Immature natural killer cell (primary cell): ENCODE measurements around the gene GPR15LG. TPM values are rescaled to one million over a fixed set of nuclear protein-coding genes. Genes with fewer than 3 reads are reported as not detected.

Experiments used
- DNase-seq, 3 donors: peaks; one replicate each; pipeline ENCODE4 v3.0.0; 2022; ENCODE audit warnings: mixed read lengths in 1 of 3
- H3K27ac Mint-ChIP-seq, 6 donors: one replicate each; pipeline ENCODE4 v1.8.0; 2020; ENCODE audit warnings: mixed read lengths in 6 of 6, mild to moderate bottlenecking in 5 of 6, inconsistent platforms in 4 of 6, moderate library complexity in 3 of 6
- H3K27me3 Mint-ChIP-seq, 3 donors: one replicate each; pipeline ENCODE4 v1.8.0; 2020 to 2021; ENCODE audit warnings: low read depth in 3 of 3, mild to moderate bottlenecking in 3 of 3, mixed read lengths in 3 of 3, moderate library complexity in 3 of 3, inconsistent platforms in 1 of 3
- H3K36me3 Mint-ChIP-seq, 3 donors: one replicate each; pipeline ENCODE4 v1.8.0; 2020; ENCODE audit warnings: mixed read lengths in 3 of 3, inconsistent platforms in 2 of 3, mild to moderate bottlenecking in 2 of 3
- H3K4me1 Mint-ChIP-seq, 2 donors: one replicate each; pipeline ENCODE4 v1.8.0; 2020; ENCODE audit warnings: inconsistent platforms in 2 of 2, mild to moderate bottlenecking in 2 of 2, mixed read lengths in 2 of 2, moderate library complexity in 1 of 2
- H3K4me3 Mint-ChIP-seq, 5 donors: one replicate each; pipeline ENCODE4 v1.8.0; 2020; ENCODE audit warnings: mild to moderate bottlenecking in 5 of 5, mixed read lengths in 5 of 5, inconsistent platforms in 3 of 5, moderate library complexity in 3 of 5
- H3K9me3 Mint-ChIP-seq, 6 donors: one replicate each; pipeline ENCODE4 v1.8.0; 2020; ENCODE audit warnings: mild to moderate bottlenecking in 6 of 6, mixed read lengths in 6 of 6, inconsistent platforms in 4 of 6, moderate library complexity in 3 of 6
- polyA plus RNA-seq, 3 donors: library from polyadenylated mRNA; unstranded; fragments of 300-500 nt; fragmentation: Illumina TruSeq; gene quantifications; one replicate each; pipeline ENCODE4 v1.2.3, GENCODE V29; 2021

The GPR15LG gene
- polyA plus RNA-seq, 3 donors from 2014 or later, result not detected

GRCh38 chr10:84188815-84189214 lies 15.2 kb downstream of the GPR15LG start:
- peaks cover 26 to 31% of the 10 kb centered on the region in 2 donors for H3K4me1 Mint-ChIP-seq
- H3K36me3 Mint-ChIP-seq, result no peaks in the 10 kb centered on the region
- no peaks in the 10 kb centered on the region for H3K9me3 Mint-ChIP-seq
- H3K27ac Mint-ChIP-seq, result peak overlapping the region in 1 of 6 donors; percentile 80
- peaks cover 0 to 15% (median 2%) of the 10 kb centered on the region in 3 donors for H3K27me3 Mint-ChIP-seq
- DNase-seq, result peak in 2 of 3 donors; percentile 18 to 23
- peak overlapping the region in 4 of 5 donors; percentile 27 to 63 (median 36) for H3K4me3 Mint-ChIP-seq

- Mint-ChIP-seq H3K36me3 (no peaks in the 10 kb centered on the region), H3K4me1 (peaks cover 25 to 35% of the 10 kb centered on the region in 2 donors), H3K4me3 (no peak overlapping the region), H3K27ac (no peak overlapping the region), H3K9me3 (no peaks in the 10 kb centered on the region), H3K27me3 (peaks cover 0 to 15% (median 2%) of the 10 kb centered on the region in 3 donors)
- DNase-seq, result no peak
These were observed 17.0 kb downstream of the GPR15LG start for GRCh38 chr10:84190621-84191020.

GRCh38 chr10:84191106-84191505 lies 17.5 kb downstream of the GPR15LG start:
- Mint-ChIP-seq H3K4me1 (peaks cover 28 to 39% of the 10 kb centered on the region in 2 donors), H3K27me3 (peaks cover 2 to 17% (median 2%) of the 10 kb centered on the region in 3 donors), H3K4me3 (peak overlapping the region in 2 of 5 donors; percentile 0 to 16), H3K27ac (peak overlapping the region in 3 of 6 donors; percentile 2 to 13 (median 5)), H3K36me3 (no peaks in the 10 kb centered on the region), H3K9me3 (no peaks in the 10 kb centered on the region)
- peak in 1 of 3 donors; percentile 13 for DNase-seq

- Mint-ChIP-seq H3K27me3 (peaks cover 2 to 19% (median 2%) of the 10 kb centered on the region in 3 donors), H3K4me3 (peak overlapping the region; percentile 36 to 77 (median 48)), H3K4me1 (peaks cover 28 to 44% of the 10 kb centered on the region in 2 donors), H3K36me3 (peaks cover 0 to 3% (median 2%) of the 10 kb centered on the region in 3 donors), H3K27ac (peak overlapping the region in 1 of 6 donors; percentile 10), H3K9me3 (no peaks in the 10 kb centered on the region)
- DNase-seq, result no peak
These were observed 19.7 kb downstream of the GPR15LG start for GRCh38 chr10:84193327-84193726.

- Mint-ChIP-seq H3K27me3 (peaks cover 2 to 17% (median 2%) of the 10 kb centered on the region in 3 donors), H3K27ac (peak overlapping the region in 2 of 6 donors; percentile 62 to 70), H3K9me3 (no peaks in the 10 kb centered on the region), H3K4me3 (peak overlapping the region; percentile 77 to 80 (median 77)), H3K4me1 (peaks cover 28 to 44% of the 10 kb centered on the region in 2 donors), H3K36me3 (peaks cover 0 to 7% (median 6%) of the 10 kb centered on the region in 3 donors)
- no peak for DNase-seq
These were observed 20.3 kb downstream of the GPR15LG start for GRCh38 chr10:84193846-84194423.

- peaks cover 28 to 44% of the 10 kb centered on the region in 2 donors for H3K4me1 Mint-ChIP-seq
- no peaks in the 10 kb centered on the region for H3K9me3 Mint-ChIP-seq
- DNase-seq, result peak; percentile 66 to 72 (median 69)
- H3K4me3 Mint-ChIP-seq, result peak within 1 kb of the TSS; percentile 77 to 80 (median 77)
- peak within 1 kb of the TSS in 2 of 6 donors; percentile 62 to 70 for H3K27ac Mint-ChIP-seq
- H3K36me3 Mint-ChIP-seq, result peaks cover 0 to 9% (median 6%) of the 10 kb centered on the region in 3 donors
- H3K27me3 Mint-ChIP-seq, result peaks cover 2 to 17% (median 2%) of the 10 kb centered on the region in 3 donors
These were observed 20.9 kb downstream of the GPR15LG start, which contains the start of gene CDHR1 for GRCh38 chr10:84194424-84195043. Gene CDHR1 (plus strand): TSS chr10:84194537. CDS start chr10:84194761, 224 bp downstream.

- Mint-ChIP-seq H3K4me1 (peaks cover 28 to 42% of the 10 kb centered on the region in 2 donors), H3K36me3 (peaks cover 0 to 11% (median 6%) of the 10 kb centered on the region in 3 donors), H3K27ac (no peak overlapping the region), H3K27me3 (peaks cover 2 to 17% (median 2%) of the 10 kb centered on the region in 3 donors), H3K4me3 (peak overlapping the region; percentile 77 to 80 (median 77)), H3K9me3 (no peaks in the 10 kb centered on the region)
- no peak for DNase-seq
These were observed 21.6 kb downstream of the GPR15LG start for GRCh38 chr10:84195044-84195830.

- H3K4me1 Mint-ChIP-seq, result peaks cover 20 to 34% of the 10 kb centered on the region in 2 donors
- no peak for DNase-seq
- peak overlapping the region in 1 of 6 donors; percentile 36 for H3K27ac Mint-ChIP-seq
- peaks cover 0 to 13% (median 6%) of the 10 kb centered on the region in 3 donors for H3K36me3 Mint-ChIP-seq
- H3K9me3 Mint-ChIP-seq, result no peaks in the 10 kb centered on the region
- H3K27me3 Mint-ChIP-seq, result peaks cover 2 to 14% (median 2%) of the 10 kb centered on the region in 3 donors
- peak overlapping the region in 3 of 5 donors; percentile 77 to 79 (median 77) for H3K4me3 Mint-ChIP-seq
These were observed 22.5 kb downstream of the GPR15LG start for GRCh38 chr10:84196083-84196482.

GRCh38 chr10:84196941-84197340 lies 23.3 kb downstream of the GPR15LG start:
- Mint-ChIP-seq H3K9me3 (no peaks in the 10 kb centered on the region), H3K27ac (no peak overlapping the region), H3K36me3 (peaks cover 0 to 13% (median 6%) of the 10 kb centered on the region in 3 donors), H3K4me1 (peaks cover 14 to 28% of the 10 kb centered on the region in 2 donors), H3K27me3 (peaks cover 2 to 14% (median 2%) of the 10 kb centered on the region in 3 donors), H3K4me3 (no peak overlapping the region)
- DNase-seq, result no peak

- no peaks in the 10 kb centered on the region for H3K9me3 Mint-ChIP-seq
- no peak overlapping the region for H3K4me3 Mint-ChIP-seq
- peaks cover 0 to 13% (median 6%) of the 10 kb centered on the region in 3 donors for H3K36me3 Mint-ChIP-seq
- no peak for DNase-seq
- H3K4me1 Mint-ChIP-seq, result peaks cover 14 to 28% of the 10 kb centered on the region in 2 donors
- peaks cover 0 to 14% (median 2%) of the 10 kb centered on the region in 3 donors for H3K27me3 Mint-ChIP-seq
- no peak overlapping the region for H3K27ac Mint-ChIP-seq
These were observed 24.0 kb downstream of the GPR15LG start for GRCh38 chr10:84197643-84198042.

- H3K27ac Mint-ChIP-seq, result peak overlapping the region in 1 of 6 donors; percentile 8
- peaks cover 0 to 13% (median 6%) of the 10 kb centered on the region in 3 donors for H3K36me3 Mint-ChIP-seq
These were observed 24.8 kb downstream of the GPR15LG start for GRCh38 chr10:84198206-84198915.

GRCh38 chr10:84200537-84201243 lies 27.1 kb downstream of the GPR15LG start:
- H3K9me3 Mint-ChIP-seq, result no peaks in the 10 kb centered on the region
- no peak overlapping the region for H3K27ac Mint-ChIP-seq
- peaks cover 3 to 9% of the 10 kb centered on the region in 2 donors for H3K4me1 Mint-ChIP-seq
- peaks cover 2 to 9% (median 2%) of the 10 kb centered on the region in 3 donors for H3K27me3 Mint-ChIP-seq
- no peak overlapping the region for H3K4me3 Mint-ChIP-seq
- H3K36me3 Mint-ChIP-seq, result peaks cover 0 to 13% (median 6%) of the 10 kb centered on the region in 3 donors
- no peak for DNase-seq

More at GRCh38 chr10:84198206-84198915, 24.8 kb downstream of the GPR15LG start:
- Mint-ChIP-seq H3K9me3 (no peaks in the 10 kb centered on the region), H3K4me1 (peaks cover 12 to 28% of the 10 kb centered on the region in 2 donors), H3K4me3 (no peak overlapping the region), H3K27me3 (peaks cover 0 to 8% (median 2%) of the 10 kb centered on the region in 3 donors)
- DNase-seq, result no peak
